NCI-H187 (cell line): Measurements from ENCODE around the gene LAMC3.
A peak's percentile ranks its signal among the peaks of the same experiment; 100 is the strongest.

Experiments
- DNase-seq, 2 experiments: peaks; one replicate each; lab custom pipeline; 2025; lab: John Stamatoyannopoulos, UW

LAMC3 gene

GRCh38 chr9:131076347-131077195 is 67.6 kb downstream of the LAMC3 start:
- no peak for DNase-seq

DNA sequence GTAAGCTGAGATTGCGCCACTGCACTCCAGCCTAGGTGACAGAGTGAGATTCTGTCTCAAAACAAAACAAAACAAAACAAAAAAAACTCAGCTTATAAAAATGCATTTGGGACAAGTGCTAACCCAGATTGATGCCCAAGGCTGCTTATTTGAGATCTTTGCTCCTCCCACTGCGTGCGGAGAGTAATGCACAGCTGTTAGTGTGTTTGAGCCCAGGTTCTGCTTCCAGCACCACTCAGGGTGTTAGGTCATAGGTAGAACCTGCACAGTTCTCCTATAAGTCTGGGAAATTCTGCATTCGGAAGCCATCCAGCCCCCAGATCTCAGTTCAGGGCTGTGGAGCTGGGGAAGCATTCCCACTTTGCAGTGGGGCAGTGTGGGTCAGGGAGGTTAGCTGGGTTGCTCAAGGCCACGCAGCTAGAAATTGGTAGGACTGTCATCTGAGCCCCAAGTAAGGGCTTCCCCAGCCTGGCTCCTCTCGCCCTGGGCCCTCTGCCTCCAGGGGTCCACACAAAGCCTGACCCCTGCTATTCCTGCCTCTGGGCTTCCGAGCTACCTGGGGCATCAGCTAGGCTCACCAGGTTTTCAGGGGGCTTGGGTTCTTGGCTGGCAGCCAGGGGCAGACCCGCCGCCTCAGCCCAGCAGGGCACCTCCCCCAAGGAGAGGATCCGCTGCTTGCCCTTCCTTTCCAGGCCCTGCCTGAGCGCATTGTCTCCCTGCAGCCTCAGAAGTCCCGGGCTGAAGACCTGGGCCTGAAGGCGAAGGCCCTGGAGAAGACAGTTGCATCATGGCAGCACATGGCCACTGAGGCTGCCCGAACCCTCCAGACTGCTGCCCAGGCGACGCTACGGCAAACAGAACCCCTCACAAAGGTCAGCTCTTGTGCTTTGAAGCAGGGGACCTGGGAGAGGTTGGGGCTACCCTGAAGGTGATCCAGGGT is 69.7 kb downstream of the LAMC3 start:
- DNase-seq = no peak

GRCh38 chr9:131080589-131080988 is 71.6 kb downstream of the LAMC3 start:
- DNase-seq = no peak

DNA sequence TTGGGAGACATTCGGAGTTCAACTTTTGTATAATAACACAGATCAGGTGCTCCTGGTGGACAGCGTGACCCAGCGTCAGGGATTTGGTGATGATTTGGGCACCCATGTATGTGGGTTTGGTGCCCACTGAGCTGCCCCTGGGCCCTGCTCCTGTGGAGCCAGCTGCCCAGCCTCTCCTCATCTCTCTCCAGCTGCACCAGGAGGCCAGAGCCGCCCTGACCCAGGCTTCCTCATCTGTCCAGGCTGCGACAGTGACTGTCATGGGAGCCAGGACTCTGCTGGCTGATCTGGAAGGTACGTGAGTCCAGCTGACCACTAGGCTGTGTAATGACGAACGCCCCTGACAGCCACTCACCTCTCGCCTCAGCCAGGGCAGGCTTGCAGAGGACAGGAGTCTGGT is 72.9 kb downstream of the LAMC3 start:
- DNase-seq = no peak

- no peak for DNase-seq
These were observed 74.0 kb downstream of the LAMC3 start for GRCh38 chr9:131082774-131083512.

DNA sequence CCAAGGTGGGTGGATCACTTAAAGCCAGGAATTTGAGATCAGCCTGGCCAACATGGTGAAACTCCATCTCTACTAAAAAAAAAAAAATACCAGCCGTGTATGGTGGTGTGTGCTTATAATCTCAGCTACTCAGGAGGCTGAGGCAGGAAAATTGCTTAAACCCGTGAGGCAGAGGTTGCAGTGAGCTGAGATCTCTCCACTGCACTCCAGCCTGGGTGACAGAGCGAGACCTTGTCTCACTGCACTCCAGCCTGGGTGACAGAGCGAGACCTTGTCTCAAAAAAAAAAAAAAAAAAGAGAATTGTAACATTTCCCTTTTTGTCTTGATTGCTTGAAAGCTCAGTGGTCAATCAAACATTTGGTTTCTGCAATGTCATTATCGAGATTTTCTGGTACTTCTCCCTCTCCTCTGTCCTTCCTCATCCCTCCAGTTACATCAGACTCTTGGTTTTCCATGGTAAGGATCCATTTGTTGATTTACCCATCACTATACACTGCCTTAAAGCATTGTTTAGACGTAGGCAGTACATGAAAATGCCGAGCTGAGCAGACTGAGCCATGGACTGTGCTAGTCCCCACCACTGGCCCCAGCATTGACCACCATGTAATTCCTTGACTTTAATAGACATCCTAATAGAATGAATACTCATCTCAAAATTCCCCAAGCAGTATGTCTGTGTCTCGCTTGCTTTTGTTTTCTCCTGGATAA is 75.8 kb downstream of the LAMC3 start:
- no peak for DNase-seq

DNA sequence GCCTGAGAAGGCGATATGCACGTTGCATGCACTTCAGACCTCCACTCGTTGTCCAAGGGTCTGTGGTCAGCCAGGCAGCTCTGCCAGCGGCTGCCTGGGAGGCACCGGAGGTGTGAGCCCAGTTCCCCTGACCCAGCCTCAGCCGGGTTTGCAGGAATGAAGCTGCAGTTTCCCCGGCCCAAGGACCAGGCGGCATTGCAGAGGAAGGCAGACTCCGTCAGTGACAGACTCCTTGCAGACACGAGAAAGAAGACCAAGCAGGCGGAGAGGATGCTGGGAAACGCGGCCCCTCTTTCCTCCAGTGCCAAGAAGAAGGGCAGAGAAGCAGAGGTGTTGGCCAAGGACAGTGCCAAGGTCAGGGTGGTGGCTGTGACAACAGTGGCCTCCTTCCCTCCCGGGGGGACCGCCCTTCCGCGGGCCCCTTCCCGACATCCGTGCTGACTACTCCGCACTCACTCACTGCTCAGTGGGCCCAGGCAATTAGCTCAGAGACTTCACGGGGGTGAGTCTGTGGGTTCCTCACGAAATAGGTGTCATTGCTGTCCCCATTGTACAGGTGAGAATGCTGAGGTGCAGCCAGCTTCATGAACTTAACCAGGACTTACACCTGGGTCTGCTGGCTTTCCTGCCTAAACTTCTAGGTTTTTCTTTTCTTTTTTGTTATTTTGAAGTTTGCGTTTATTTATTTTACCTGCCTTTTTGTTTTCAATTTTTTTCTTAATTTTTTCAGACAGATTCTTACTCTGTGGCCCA is 76.6 kb downstream of the LAMC3 start:
- no peak for DNase-seq

DNA sequence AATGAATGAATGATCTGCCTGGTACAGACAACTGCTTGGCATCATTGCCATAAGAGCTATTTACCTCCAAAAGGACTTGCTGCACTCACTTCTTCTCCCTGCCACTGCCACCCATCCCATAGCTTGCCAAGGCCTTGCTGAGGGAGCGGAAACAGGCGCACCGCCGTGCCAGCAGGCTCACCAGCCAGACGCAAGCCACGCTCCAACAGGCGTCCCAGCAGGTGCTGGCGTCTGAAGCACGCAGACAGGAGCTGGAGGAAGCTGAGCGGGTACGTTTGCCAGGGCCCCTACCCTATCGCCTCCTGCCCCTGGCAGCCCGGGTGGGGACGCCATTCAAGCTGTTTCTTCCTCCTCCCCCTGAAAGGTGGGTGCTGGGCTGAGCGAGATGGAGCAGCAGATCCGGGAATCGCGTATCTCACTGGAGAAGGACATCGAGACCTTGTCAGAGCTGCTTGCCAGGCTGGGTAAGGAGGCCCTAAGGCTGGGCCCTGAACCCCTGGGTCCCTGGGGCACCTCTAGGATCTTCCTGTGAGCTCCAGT is 78.5 kb downstream of the LAMC3 start:
- no peak for DNase-seq

- DNase-seq = no peak
These were observed 81.2 kb downstream of the LAMC3 start for GRCh38 chr9:131090025-131090787.

- no peak for DNase-seq
These were observed 82.5 kb downstream of the LAMC3 start for GRCh38 chr9:131091352-131091992.

DNA sequence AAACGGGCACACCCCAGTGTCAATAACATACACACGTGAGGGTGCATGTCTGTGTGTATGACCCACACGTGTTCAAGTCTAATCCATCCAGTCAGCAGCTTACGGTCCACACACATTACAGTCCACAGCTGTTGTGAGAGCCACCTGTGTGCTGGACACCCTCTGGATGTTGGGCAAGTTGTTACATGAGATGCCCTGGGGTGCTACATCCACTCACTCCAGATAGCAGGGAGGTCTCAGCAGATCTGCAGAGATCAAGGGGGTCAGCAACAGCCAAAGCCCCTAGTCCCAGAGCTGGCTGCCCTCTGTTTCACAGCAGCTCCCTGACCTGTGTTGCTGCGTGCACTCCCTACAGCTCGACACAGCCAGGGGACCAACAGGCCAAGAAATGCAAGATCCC is 83.1 kb downstream of the LAMC3 start:
- DNase-seq = no peak

DNA sequence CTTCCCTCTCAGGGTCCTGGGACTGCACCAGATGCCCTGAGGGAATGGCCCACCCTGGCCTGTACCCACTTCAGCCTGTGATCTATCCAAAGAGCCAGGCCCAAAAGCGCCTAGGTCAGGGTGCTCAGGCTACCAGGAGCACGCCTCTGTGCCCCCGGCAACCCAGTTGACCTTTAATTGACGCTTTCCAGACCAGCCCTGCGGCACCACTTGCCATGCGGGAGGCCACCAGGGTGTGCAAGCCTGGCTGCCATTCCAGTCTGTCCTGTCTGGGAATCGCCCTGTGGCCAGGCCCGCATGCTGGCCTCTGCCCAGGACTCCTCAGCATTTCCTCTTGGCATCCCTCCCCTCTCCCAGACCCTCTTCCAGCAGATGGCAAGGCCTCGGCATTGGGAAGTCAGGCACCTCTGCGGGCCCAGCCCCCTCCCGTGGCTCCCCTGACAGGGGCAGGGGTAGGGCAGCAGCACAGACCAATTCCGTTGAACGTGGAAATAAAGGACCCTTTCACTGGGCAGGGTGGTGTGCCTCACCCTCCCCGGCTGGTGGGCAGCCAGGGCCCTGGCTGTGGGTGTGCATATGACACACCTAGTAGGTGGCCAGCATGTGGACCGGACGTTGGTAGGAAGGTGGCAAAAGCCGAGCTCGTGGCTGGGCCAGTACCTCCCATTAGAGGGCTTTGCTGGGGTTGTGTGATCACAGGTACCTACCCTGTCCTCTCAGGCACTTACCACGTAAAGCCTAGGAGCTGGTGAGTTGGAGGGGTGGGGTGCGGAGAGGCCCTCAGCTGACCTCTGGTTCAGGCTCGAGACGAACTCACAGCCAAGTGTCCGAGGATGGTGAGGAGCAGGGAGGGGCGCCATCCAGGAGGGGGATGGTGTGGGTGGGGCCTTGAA is 83.8 kb downstream of the LAMC3 start:
- no peak for DNase-seq

- no peak for DNase-seq
These were observed 85.0 kb downstream of the LAMC3 start for GRCh38 chr9:131094015-131094414.

DNA sequence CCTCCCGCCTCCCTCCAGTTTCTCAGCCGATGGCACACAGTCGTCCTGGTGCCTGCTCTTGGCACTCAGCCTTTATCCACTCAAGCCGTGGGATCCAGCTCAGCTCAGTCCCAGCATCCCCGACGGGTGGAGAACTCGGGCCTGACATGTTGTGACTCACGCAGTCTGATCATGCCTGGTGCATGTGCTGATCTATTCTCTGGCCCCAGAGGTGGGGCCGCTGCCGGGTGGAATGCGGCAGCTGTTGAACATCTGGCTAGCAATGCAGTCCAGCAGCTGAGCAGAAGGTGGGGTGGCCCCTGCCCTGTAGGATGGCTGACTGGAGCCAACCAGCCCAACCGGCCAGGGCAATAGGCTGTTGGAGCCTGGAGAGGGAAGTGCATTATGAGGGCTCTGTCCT is 85.6 kb downstream of the LAMC3 start:
- no peak for DNase-seq

- DNase-seq = no peak
These were observed 86.8 kb downstream of the LAMC3 start for GRCh38 chr9:131095666-131096268.

GRCh38 chr9:131096269-131097125 is 87.5 kb downstream of the LAMC3 start, which contains the start of gene AIF1L:
Gene AIF1L (plus strand): TSS chr9:131096531. CDS start chr9:131096630, 99 bp downstream.
- DNase-seq = peak in 1 of 2 experiments; percentile 41
